ENCODE data around the gene PARP9. TPM values are rescaled to one million over a fixed set of nuclear protein-coding genes. Genes with fewer than 3 reads are reported as not detected.

The PARP9 gene
- total and polyA plus RNA-seq, 10 of the 15 experiments (the other 5 are each of a cell fraction or from before 2014, with no cell fraction given) = 34.0 to 122 (median 46.1) TPM

DNA sequence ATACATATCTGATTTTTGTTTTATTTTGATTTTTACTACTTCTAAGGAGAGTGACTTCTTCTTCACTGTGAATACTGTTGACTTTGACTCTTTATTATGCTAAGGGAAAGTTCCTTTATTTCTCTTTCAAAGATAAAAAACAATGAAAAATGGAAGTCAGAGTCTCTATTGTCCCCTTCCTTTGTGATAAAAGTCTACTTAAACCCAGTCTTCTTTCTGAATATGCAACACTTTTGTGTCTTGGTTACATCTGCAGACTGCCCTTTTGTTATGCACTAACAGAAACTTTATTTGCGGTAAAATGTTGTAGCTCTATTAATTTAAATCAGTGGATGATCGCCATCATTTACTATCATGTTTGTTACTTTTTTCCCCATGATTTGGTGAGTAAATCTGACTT lies 26.5 kb upstream of the PARP9 start:
- in situ Hi-C loops (cut with MboI) = no loop called here
- intact Hi-C loops (cut with micrococcal nuclease; ENCODE audit: unreplicated experiment) = no loop called here
- FAIRE-seq (no peak), DNase-seq (ENCODE audit: low read depth, low spot score) (no peak), ATAC-seq (no peak)
- BruUV-seq (replicated peaks) = no TSS peak
- 100% methylated on average over 2 of the region's 2 CpGs for WGBS (ENCODE audit: insufficient coverage, insufficient replicate concordance, low lambda C conversion rate, missing lambda C conversion rate)
- ChIA-PET RAD21 (ENCODE audit: unreplicated experiment) (no interaction called here), POLR2A (interaction anchor here (0.5 kb wide), 1 partner anchor 681 kb away, joined by 5 read pairs; no protein-coding TSS in a partner anchor), CTCF (no interaction called here), SMC1A (ENCODE audit: uncharacterized antibody, unreplicated experiment) (interaction anchor here (0.7 to 1.2 kb wide), 3 partner anchors 19 to 28 kb away, joined by 3 to 6 read pairs (median 4); no protein-coding TSS in a partner anchor)
- Histone ChIP-seq H3K4me1 (ENCODE audit: control insufficient read depth, insufficient read depth, low read length) (peaks cover 4% of the 10 kb centered on the region; the same call in 1 of the 2 replicates), H2AFZ (ENCODE audit: control insufficient read depth, low read depth, low read length) (no peak overlapping the region), H3K36me3 (ENCODE audit: control insufficient read depth in 2 of 2, insufficient read depth in 2 of 2, low read length in 1 of 2) (no peaks in the 10 kb centered on the region), H3K79me2 (ENCODE audit: control insufficient read depth, insufficient read depth, low read length) (peaks cover 6% of the 10 kb centered on the region), H3K9me3 (replicated peaks; ENCODE audit: control insufficient read depth, insufficient read depth, low read length) (peaks cover 4% of the 10 kb centered on the region; the same call in 1 of the 3 replicates), H3K4me2 (ENCODE audit: control insufficient read depth, insufficient read depth) (no peak overlapping the region), H3K4me3 (no peak overlapping the region), H3K27me3 (replicated peaks in 1 of 2; ENCODE audit: control insufficient read depth in 2 of 2, insufficient read depth in 2 of 2, low read length in 1 of 2) (no peaks in the 10 kb centered on the region), H3K9ac (ENCODE audit: control insufficient read depth, insufficient read depth, low read length) (no peak overlapping the region), H3K27ac (ENCODE audit: control insufficient read depth, insufficient read depth) (no peak overlapping the region), H4K20me1 (ENCODE audit: control insufficient read depth, insufficient read depth) (no peaks in the 10 kb centered on the region)
- TF ChIP-seq MEF2B (IDR thresholded peaks at IDR 0.05; ENCODE audit: partially characterized antibody, poor library complexity, severe bottlenecking) = no peak
- TF ChIP-seq, protein P1, sequence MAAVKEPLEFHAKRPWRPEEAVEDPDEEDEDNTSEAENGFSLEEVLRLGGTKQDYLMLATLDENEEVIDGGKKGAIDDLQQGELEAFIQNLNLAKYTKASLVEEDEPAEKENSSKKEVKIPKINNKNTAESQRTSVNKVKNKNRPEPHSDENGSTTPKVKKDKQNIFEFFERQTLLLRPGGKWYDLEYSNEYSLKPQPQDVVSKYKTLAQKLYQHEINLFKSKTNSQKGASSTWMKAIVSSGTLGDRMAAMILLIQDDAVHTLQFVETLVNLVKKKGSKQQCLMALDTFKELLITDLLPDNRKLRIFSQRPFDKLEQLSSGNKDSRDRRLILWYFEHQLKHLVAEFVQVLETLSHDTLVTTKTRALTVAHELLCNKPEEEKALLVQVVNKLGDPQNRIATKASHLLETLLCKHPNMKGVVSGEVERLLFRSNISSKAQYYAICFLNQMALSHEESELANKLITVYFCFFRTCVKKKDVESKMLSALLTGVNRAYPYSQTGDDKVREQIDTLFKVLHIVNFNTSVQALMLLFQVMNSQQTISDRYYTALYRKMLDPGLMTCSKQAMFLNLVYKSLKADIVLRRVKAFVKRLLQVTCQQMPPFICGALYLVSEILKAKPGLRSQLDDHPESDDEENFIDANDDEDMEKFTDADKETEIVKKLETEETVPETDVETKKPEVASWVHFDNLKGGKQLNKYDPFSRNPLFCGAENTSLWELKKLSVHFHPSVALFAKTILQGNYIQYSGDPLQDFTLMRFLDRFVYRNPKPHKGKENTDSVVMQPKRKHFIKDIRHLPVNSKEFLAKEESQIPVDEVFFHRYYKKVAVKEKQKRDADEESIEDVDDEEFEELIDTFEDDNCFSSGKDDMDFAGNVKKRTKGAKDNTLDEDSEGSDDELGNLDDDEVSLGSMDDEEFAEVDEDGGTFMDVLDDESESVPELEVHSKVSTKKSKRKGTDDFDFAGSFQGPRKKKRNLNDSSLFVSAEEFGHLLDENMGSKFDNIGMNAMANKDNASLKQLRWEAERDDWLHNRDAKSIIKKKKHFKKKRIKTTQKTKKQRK (IDR thresholded peaks at IDR 0.05; ENCODE audit: low read depth, low read length) = no peak
- TF ChIP-seq, protein P2, sequence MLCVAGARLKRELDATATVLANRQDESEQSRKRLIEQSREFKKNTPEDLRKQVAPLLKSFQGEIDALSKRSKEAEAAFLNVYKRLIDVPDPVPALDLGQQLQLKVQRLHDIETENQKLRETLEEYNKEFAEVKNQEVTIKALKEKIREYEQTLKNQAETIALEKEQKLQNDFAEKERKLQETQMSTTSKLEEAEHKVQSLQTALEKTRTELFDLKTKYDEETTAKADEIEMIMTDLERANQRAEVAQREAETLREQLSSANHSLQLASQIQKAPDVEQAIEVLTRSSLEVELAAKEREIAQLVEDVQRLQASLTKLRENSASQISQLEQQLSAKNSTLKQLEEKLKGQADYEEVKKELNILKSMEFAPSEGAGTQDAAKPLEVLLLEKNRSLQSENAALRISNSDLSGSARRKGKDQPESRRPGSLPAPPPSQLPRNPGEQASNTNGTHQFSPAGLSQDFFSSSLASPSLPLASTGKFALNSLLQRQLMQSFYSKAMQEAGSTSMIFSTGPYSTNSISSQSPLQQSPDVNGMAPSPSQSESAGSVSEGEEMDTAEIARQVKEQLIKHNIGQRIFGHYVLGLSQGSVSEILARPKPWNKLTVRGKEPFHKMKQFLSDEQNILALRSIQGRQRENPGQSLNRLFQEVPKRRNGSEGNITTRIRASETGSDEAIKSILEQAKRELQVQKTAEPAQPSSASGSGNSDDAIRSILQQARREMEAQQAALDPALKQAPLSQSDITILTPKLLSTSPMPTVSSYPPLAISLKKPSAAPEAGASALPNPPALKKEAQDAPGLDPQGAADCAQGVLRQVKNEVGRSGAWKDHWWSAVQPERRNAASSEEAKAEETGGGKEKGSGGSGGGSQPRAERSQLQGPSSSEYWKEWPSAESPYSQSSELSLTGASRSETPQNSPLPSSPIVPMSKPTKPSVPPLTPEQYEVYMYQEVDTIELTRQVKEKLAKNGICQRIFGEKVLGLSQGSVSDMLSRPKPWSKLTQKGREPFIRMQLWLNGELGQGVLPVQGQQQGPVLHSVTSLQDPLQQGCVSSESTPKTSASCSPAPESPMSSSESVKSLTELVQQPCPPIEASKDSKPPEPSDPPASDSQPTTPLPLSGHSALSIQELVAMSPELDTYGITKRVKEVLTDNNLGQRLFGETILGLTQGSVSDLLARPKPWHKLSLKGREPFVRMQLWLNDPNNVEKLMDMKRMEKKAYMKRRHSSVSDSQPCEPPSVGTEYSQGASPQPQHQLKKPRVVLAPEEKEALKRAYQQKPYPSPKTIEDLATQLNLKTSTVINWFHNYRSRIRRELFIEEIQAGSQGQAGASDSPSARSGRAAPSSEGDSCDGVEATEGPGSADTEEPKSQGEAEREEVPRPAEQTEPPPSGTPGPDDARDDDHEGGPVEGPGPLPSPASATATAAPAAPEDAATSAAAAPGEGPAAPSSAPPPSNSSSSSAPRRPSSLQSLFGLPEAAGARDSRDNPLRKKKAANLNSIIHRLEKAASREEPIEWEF (IDR thresholded peaks at IDR 0.05; ENCODE audit: insufficient replicate concordance, low read depth, low read length) = no peak

Data from GM12878 (cell line).